GM21360 (cell line): ENCODE measurements around the gene BEGAIN.

ENCODE experiments used
- ATAC-seq: cut with Tn5 transposase; IDR thresholded peaks from one replicate; pipeline ENCODE4 v1.9.1; 2021; ENCODE audit warnings: mild to moderate bottlenecking, moderate library complexity; ENCODE audit not compliant: unreplicated experiment

BEGAIN gene

DNA sequence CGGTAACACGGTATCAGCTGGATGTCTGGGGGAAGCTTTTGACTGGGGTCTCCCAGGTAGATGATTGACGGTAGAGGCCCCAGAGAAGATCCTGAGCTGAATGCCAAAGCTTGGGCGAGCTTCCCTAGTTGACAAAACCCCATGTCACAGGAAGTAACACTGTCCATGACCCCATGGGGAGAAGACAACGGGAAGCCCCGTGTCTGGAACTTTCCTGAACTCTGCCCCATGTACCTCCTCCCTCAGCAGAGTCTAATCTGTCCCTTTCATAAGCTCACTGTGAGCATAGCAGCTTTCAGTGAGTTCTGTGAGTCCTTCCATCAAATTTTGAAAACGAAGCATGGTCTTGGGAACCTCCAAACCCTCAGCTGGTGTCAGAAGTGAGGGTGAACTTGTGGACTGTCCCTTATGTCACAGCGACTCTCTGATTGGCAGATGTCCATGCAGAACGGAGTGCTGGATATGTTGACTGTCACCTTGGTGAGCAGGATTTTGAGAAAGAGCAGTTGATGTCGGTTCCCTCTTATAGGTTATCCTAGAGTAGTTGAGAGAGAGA is 29.7 kb upstream of the BEGAIN start:
- no peak for ATAC-seq

DNA sequence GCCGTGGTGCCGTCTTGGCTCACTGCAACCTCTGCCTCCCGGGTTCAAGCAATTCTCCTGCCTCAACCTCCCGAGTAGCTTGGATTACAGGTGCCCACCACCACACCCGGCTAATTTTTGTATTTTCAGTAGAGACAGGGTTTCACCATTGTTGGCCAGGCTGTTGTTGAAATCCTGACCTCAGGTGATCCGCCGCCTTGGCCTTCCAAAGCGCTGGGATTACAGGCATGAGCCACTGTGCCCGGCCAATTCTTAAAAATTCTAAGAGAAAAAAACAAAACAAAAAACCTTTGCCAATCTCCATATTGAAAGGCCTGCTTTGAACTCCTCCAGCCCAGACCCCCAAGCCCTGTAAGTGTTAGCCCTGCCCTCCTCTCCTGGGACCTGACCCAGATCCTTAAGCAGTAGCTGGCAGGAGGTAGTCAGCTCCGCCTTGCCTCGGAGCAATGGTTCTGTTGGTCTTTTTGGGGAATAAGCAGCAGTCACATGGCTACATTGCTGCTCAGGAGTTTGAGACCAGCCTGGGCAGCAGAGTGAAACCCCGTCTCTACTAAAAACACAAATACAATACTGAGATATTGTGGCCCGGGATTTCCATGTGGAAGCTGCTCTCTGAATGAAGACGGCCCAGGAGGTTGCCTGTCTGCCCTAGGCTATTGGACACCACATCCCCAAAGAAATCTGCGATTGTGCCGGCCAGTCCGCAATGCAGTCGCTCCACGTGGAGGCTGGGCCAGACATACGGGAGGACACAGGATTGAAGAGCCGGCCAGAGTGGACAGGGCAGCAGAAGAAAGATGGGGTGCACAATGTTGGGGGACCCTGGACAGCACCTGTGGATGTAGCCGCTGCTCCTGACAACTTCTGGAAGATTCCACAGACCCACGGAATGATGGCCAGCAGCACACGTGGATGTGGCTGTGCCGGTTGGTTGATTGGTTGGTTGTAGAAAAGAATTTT is 28.8 kb upstream of the BEGAIN start:
- no peak for ATAC-seq

DNA sequence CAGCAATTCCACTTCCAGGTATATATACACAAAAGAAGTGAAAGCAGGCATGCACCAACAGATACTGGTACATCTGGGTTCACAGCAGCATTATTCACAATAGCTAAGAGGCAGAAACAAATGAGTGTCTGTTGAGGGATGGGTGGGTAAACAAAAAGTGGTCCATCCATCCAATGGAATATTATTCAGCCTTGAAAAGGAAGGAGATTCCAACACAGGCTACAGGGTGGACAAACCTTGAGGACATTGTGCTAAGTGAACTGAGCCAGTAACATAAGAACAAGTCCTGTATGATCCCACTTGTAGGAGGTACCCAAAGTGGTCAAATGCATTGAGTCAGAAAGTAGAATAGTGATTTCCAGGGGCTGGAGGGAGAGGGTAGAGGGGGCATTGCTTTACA is 27.6 kb upstream of the BEGAIN start:
- no peak for ATAC-seq

DNA sequence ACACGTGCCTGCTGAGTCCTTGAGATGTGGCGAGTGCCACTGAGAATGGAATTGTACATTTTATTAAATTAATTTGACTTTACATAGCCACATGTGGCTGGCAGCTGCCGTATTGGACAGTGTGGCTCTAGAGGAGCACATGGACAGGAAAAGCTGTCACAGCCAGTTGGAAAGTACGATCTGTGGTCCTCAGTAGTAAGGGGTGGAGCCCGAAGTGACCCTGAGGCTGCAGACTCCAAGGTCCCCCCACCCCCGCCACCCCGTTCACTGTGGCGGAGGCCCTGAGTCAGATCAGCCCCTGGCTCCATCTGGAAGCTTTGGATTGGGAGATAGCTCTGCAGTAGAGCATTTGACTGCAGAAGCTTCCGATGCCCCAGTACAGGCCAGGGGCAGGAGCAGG is 25.8 kb upstream of the BEGAIN start:
- no peak for ATAC-seq

DNA sequence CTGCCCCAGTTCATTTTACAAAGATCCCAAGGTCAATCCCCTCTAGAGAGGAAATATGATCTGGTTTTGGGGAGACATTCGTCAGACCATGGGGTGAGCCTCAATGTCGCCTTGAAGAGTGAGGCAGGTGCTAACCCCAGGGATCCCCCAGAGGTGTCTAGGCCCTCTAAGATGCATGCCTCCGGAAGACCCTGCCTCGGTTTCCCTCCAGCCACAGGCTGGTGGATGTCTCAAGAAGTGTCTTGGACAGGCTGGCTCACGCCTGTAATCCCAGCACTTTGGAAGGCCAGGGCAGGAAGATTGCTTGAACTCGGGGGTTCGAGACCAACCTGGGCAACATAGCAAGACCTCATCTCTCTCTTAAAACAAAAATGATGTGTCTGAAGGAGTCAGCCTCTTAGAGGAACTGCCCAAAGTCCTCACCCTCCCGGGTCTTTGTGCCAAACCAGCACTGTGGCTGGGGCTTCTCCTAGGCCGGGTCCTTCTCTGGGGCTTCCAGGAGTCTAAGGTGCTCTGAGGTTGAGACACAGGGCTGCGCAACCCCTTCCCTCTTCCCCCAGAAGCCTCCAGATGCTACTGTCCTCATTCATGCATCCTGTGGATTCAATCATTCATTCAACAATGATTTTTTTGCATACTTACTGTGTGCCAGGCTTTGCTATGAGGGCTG is 24.7 kb upstream of the BEGAIN start:
- ATAC-seq = no peak

DNA sequence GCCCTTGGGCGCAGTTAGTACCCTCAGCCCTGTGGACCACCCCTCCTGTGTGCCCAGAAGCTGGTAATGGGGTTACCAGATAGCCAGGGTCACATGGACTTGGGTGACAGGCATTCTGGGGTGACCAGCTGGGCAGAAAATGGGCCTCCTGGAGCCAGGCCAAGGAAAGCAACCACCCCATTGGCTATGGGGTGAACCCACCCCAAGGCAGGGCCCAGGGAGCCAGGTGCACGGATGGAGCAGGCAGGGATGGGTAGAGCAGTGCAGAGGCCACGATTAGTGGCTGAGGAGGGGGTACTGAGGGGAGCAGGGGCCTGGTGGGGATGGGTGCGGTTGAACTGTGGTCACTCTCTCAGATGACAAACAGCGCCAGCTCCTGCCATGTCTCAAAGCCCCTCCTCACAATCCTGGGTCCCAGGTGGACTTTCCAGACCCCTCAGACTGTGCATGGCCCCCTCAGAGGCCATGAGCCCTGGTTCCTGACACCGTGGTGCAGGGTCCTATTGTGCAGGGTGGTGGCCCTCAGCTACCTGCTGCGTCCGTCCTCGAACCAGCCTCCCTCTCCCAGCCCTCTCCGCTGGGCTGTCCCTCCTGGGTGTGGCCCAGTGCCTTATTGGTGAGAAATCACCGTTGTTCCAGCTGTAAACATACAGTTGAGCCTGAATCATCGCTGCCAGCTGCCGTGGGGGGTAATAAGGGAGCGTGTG is 23.4 kb upstream of the BEGAIN start:
- ATAC-seq = no peak

DNA sequence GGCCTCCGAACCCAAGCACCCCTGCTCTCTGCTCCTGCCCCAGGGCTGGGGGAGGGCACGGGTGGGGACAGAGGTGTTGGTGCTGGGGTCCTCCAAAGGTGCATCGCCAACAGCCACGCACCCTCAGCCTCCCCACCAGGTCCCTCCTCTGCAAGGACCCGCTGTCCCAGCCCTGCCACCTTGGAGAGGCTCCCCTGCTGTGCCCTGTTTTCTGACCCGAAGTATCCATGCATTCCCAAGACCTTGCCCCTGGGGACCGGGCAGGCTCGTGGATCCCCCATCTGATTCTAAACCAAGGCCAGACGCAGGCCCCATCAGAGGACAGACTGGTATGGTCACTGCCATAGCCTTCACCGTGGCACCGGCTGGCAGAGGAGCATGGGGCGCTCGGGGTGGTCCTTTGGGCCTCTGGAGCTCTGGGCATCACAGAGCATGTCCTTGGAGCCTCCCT is 22.7 kb upstream of the BEGAIN start:
- ATAC-seq = no peak

DNA sequence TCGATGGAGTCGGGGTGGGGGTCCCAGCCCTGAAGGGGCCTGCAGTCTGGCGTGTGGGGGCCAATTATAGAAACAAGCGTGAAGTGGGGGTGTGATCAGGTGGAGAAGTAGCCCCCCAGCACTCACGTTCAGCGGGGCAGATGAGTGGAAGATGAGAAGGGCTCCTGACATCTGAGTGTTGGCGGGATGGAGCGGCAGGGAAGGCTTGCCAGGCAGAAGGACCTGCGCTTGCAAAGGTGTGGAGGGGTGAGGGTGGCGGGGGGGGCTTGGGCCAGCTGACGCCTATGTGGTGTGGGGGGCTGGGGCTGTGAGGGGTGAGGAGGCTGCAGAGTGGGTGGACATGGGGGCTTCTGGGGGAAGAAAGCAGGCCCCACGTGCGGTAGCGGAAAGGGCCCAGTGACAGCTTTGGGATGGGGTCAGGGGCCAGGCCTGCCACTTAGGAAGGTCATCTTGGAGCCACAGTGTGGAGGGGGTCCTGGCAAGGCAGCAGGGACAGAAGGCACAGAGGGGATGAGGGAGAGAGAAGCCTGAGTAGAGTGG is 22.2 kb upstream of the BEGAIN start:
- ATAC-seq = no peak

DNA sequence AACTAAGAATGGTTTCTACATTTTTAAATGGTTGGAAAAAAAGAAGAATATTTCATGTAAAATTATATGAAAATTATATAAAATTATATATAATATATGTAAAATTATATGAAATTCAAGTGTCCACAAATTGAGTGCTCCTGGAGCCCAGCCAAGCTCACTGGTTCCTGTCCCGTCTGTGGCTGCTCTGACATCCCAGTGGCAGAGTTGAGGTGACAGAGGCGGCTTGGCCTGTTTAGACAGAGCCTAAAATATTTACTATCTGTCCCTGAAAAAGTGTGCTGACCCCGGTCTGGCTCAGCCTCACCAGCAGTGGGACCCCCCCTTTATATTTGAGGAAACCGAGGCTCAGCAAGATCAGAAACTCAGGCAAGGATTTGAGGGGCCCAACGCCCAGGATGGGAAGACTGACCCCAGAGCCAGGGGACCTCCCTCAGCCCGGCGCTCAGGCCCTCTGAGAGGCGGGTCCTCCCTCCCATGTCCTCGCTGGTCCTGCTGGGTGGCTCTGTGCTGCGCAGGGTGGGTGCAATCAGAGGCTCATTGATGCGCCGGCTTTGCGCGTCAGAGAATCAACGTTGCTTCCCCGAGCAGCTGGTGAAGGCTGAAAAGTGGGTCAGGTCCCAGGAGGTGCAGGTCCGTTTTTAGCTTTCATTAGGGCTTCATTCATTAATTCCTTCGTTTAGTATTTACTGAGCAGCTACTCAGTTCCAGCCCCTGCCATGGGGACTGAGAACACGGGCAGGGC is 21.5 kb upstream of the BEGAIN start:
- no peak for ATAC-seq

DNA sequence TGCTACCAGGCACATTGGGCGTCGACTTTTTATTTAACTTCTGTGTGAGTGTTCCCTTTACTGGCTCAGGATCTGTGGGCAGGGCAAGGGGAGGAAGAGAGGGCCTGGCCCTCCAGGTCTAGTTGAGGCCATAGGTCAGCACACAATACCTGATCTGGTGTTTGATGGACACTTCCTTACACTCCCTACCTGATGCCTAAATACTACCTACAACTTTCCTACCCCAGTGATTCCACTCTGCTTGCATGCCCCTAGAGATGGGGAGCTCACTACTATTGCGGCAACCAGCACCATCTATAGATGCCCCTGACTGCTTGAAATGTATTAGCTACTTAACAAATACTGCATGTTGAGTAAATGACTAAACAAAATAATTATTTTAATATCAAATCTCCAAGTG is 20.8 kb upstream of the BEGAIN start:
- no peak for ATAC-seq

DNA sequence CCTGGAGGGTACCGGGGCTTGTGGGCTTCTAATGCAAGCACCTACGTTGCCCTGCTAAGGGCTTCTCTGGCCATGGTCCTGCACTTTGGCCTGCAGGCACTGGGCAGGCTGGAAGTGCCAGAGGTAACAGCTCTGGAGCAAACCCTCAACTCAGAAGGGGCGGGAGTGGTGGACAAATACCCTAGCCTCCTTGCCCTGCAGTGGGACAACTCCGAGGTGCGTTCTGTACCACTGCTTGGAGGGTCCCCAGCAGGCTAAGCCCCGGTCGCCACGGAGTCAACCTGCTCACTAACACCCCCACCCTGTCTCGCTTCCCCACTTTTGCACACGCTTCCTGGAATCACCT is 20.4 kb upstream of the BEGAIN start:
- ATAC-seq = no peak

DNA sequence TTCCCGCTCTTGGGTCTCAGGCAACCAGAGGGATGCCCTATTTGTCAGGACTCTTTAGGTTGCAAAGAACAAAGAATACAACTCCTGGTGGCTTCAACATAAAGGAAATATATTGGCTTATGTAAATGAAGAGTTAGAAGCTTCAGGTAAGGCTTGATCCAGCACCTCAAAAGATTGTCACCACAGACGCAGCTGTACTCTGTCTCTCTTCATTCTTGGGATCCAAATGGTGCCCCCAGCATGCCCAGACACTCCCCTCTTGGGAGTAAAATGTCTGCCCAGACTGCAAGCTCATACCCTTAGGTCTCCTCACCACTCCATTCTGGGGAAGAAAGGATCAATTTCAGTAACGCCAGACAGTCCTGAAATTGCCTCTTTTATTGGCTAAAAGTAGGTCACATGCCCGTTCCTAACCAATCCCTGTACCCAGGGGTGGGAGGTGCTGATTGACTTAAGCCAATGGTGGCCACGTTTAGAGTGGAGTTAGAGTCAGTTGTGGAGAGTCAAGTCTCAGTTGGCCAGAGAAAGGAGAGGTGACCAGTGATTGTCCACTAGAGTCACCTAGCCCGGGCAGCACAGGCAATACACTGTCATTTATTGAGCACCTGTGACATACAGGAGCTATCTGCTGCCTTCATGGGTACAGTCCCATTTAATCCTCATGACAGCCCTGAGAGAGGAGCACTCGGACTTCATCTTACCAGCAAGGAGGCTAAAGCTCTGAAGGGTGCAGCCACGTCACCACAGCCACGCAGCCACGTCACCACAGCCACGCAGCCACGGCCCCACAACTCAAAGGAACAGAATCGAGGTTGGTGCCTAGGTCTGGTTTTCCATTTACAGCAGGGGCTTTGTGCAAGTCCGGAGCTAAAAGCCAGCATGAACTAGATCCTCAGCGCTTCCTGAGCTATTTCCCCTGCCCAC is 19.7 kb upstream of the BEGAIN start:
- ATAC-seq = no peak

DNA sequence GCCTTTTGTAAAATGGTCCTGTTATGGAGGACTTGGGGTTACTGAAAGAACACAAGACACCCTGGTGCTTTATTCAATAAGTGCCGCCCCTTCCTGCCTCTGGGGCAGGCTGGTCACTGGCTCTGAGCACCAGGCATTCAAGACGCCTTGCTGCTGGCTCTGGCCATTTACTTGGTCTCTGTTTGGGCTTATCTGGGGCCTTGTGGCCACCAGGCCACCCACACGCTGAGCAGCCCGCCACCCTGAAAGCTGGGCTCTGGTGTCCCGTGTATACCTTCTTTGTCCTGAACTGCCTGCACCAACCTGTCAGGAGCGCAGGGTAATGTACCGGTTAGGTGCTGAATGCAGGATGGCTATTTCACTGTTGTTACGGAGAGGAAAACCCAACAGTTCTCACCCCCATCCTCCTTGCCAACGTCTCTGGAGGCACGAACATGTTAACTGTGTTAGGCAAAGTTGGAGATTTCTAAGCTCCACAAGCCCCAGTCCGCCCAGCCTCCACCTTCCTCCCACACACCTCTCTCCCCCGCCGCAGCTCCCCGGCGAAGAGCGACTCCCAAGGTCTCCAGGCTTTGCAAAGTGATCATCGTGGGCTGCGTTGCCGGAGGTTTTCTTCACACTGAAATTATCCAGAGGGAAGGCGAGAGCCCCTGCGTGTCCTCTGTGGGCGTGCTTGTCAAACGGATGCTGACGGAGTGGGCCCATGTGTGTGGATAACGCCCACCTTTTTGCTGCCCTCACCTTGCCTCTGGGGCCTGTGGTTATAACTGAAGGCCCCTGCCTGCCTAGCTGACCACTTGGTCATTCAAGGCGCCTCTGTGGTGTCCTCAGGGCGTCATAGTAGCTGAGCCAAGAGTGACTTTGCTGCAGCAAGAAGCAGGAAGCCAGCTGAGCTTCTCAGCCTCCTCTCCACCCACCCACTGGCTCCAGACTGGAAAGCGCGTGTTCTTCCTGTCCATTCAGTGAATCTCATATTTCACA is 18.8 kb upstream of the BEGAIN start:
- no peak for ATAC-seq

DNA sequence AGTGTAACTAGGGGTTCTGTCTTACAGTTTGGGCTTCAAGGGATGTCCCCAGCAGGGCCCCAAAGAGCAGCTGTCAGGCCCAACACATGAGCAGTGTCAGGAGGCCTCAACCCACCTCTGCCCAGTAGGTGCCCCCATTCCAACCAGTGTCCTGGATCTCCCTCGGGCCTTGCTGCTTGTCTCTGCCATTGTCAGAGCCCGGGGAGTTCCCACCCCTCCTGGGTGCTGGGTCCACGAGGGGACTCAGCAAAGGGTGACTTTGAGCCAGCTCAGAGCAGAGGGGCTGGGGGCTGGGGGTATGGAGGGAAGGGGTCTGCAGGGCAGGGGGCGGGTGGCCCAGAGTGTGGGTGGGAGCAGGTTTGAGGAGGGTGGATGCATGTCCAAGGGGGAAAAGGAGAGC is 18.0 kb upstream of the BEGAIN start:
- no peak for ATAC-seq

DNA sequence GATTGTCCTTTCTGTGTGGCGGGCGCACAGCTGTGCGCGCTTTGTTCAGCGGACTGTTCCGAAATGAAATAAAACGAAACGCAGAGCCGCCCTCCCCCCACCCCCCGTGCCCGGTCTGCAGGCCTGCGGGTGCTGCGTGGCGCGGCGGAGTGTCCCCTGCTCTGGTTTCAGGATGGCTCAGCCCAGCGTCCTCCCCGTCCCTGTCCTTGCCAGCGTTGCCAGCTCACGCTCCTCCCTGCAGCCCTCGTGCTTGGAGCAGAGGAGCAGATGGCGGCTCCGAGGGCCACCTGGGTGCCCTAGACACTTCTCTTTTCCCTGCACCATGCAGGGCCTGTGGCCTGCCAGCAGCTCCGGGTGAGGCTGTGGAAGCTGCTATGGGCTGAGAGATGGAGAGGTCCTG is 17.5 kb upstream of the BEGAIN start:
- ATAC-seq = no peak

DNA sequence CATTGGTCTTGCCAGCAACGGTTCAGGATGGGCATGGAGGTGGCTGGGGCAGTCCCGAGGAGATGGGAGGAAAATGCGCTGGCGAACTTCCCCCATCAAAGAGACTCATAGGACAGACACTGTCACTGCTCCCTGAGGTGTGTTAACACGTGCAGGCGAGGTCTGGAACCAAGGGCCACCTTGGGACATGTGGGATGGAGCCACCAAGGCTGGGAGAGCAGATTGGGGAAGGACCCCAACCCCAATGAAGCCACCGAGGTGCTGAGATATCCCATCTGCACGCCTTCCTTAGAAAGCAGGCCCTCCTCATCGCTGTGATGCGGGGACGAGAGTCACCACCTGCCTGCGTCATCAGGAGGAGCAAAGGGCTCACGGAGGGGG is 16.9 kb upstream of the BEGAIN start:
- ATAC-seq = no peak

DNA sequence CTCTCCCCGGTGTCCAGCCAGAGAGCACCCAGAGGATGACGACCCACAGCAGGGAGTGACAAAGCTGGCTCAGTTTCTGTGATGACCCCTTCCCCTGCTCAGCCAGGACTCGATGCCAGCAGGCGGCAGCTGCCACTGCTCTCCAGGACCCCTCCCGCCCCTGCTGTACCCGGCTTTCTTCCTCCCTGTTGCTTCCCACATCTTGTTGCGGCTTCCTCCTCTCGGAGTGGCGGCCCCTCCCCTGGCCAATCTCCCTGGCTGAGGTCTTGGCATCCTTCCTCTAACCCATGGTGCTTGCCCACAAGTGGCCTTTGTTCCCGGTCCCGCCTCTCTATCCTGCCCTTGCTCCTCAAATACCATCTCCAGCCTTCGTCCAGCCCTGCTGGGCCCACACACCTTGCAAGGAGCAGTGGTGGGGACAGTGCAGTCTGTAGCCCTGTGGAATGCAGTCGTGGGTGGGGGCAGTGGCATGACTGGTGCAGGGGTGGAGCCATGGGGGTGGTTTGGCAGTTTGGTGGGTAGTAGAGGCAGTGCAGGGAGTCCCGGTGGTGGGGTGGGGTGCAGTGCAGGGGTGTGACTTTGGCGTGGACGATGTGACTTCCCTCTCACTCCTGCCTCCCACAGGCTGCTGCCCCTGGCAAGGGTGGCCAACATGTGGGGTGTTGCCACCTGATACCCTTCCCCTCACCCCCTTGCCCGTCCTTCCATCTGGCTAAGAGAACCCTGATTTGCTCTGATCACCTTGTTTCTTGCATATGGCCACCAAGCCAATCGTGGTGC is 16.3 kb upstream of the BEGAIN start:
- no peak for ATAC-seq
